Lower leg skin (tissue), 3 donors: ENCODE data around the gene CRYGB.

Experiments
- CTCF ChIP-seq, 3 donors: fragments of 450-650 bp; IDR thresholded peaks; one replicate each; pipeline ENCODE4 v1.5.1; 2016; ENCODE audit warnings: antibody characterized with exemption in 3 of 3, mild to moderate bottlenecking in 3 of 3, moderate library complexity in 2 of 3
- POLR2A ChIP-seq, 2 donors: fragments of 450-650 bp; IDR thresholded peaks; one replicate each; pipeline ENCODE4 v1.6.1; 2016 to 2017; ENCODE audit warnings: antibody characterized with exemption in 2 of 2, mild to moderate bottlenecking in 1 of 2, moderate library complexity in 1 of 2

- no peak for TF ChIP-seq CTCF (IDR thresholded peaks at IDR 0.05)
- TF ChIP-seq POLR2A (IDR thresholded peaks at IDR 0.05), result no peak
Measured at GRCh38 chr2:208135794-208136715, 9.9 kb downstream of the CRYGB start.
